HCT116 (cell line): ENCODE measurements around the gene RAB31. TPM values are rescaled to one million over a fixed set of nuclear protein-coding genes. Genes with fewer than 3 reads are reported as not detected.

ENCODE experiments used
- ATAC-seq: fragments of 200-7000 bp; cut with Tn5 transposase; 2 replicates; pipeline ENCODE4 v1.9.1; 2020; ENCODE audit warnings: mild to moderate bottlenecking, moderate library complexity
- BruUV-seq: library from RNA; stranded (reverse); fragments of 400-500 nt; replicated peaks from 2 replicates; lab custom pipeline; 2021; lab: Mats Ljungman, UMichigan
- CTCF ChIA-PET: fragments of 300-600 bp; sonication (Branson Sonifier 250); formaldehyde crosslinking; loops from one replicate; lab custom pipeline; 2021; ENCODE audit warnings: antibody characterized with exemption; lab: Charles Lee
- POLR2A ChIA-PET: fragments of 300-600, 350-600 bp; sonication (Branson Sonifier 250); formaldehyde crosslinking; loops from one replicate; lab custom pipeline; 2021; ENCODE audit warnings: antibody characterized with exemption; lab: Charles Lee
- RAD21 ChIA-PET, 2 experiments: fragments of 300-600 bp; sonication (Branson Sonifier 250); formaldehyde crosslinking; loops; one replicate each; lab custom pipeline; 2023; ENCODE audit warnings: low total read pairs in 2 of 2; ENCODE audit not compliant: uncharacterized antibody in 2 of 2, unreplicated experiment in 2 of 2, low non-redundant PET in 1 of 2; lab: Charles Lee
- DNase-seq: peaks from one replicate; pipeline ENCODE4 v3.0.0-alpha.2; 2010; ENCODE audit warnings: low read depth, low spot score
- H2AFZ ChIP-seq: fragments of 200-600 bp; shearing (Covaris generic), sonication (generic); 2 replicates; pipeline ENCODE4 v1.6.1; 2017; ENCODE audit warnings: low read depth, mixed run types, mixed read lengths, antibody characterized with exemption, low read length; ENCODE audit not compliant: poor library complexity, severe bottlenecking
- H3K27ac ChIP-seq: 2 replicates; pipeline ENCODE4 v1.5.1; 2012; ENCODE audit warnings: low read depth, low read length
- H3K27me3 ChIP-seq: fragments of 200-600 bp; sonication (generic); 2 replicates; pipeline ENCODE4 v1.6.1; 2016; ENCODE audit warnings: mixed run types, low read length, mixed read lengths; ENCODE audit not compliant: insufficient read depth
- H3K36me3 ChIP-seq, 2 experiments: fragments of 200-500 bp in 1 of 2; fragments of 200-600 bp in 1 of 2; sonication (Bioruptor generic) in 1 of 2; sonication (generic) in 1 of 2; 2 replicates each; pipeline versions ENCODE4 v1.5.1 to v1.6.1; 2014 to 2016; ENCODE audit warnings: low read length in 2 of 2, inconsistent platforms in 1 of 2, mixed read lengths in 1 of 2, mixed run types in 1 of 2; ENCODE audit not compliant: insufficient read depth in 2 of 2, control insufficient read depth in 1 of 2
- H3K4me1 ChIP-seq, 2 experiments: fragments of 200-600 bp in 1 of 2; sonication (generic) in 1 of 2; 2 replicates each; pipeline versions ENCODE4 v1.5.1 to v1.6.1; 2012 to 2017; ENCODE audit warnings: low read length in 2 of 2, inconsistent platforms in 1 of 2, mild to moderate bottlenecking in 1 of 2, mixed read lengths in 1 of 2, mixed run types in 1 of 2, moderate library complexity in 1 of 2; ENCODE audit not compliant: insufficient read depth in 2 of 2, control insufficient read depth in 1 of 2
- H3K4me2 ChIP-seq: fragments of 200-600 bp; sonication (generic); 2 replicates; pipeline ENCODE4 v1.6.1; 2017; ENCODE audit warnings: mixed run types, low read length, mixed read lengths
- H3K4me3 ChIP-seq, 2 experiments: fragments of 200-600 bp in 1 of 2; sonication (generic) in 1 of 2; replicated peaks in 1 of 2; 2 replicates each; pipeline ENCODE4 v1.5.1; 2011 to 2016; ENCODE audit warnings: low read length in 2 of 2, control low read depth in 1 of 2, low read depth in 1 of 2, mild to moderate bottlenecking in 1 of 2, mixed read lengths in 1 of 2, mixed run types in 1 of 2
- H3K79me2 ChIP-seq: fragments of 200-600 bp; sonication (generic); 2 replicates; pipeline ENCODE4 v1.6.1; 2017; ENCODE audit warnings: mild to moderate bottlenecking, mixed run types, low read length, moderate library complexity, mixed read lengths; ENCODE audit not compliant: insufficient read depth
- H3K9ac ChIP-seq: fragments of 200-600 bp; sonication (generic); 2 replicates; pipeline ENCODE4 v1.6.1; 2016; ENCODE audit warnings: low read length, mixed read lengths
- H3K9me2 ChIP-seq: fragments of 200-600 bp; sonication (generic), shearing (Covaris generic); 2 replicates; pipeline ENCODE4 v1.6.1; 2017; ENCODE audit warnings: mixed run types, mild to moderate bottlenecking, moderate library complexity; ENCODE audit not compliant: insufficient read depth
- H3K9me3 ChIP-seq, 2 experiments: fragments of 200-500 bp in 1 of 2; fragments of 200-600 bp in 1 of 2; sonication (Bioruptor generic) in 1 of 2; sonication (generic) in 1 of 2; 2 replicates each; pipeline ENCODE4 v1.6.1; 2014 to 2017; ENCODE audit warnings: low read length in 2 of 2, mixed read lengths in 2 of 2, inconsistent platforms in 1 of 2, low read depth in 1 of 2, mild to moderate bottlenecking in 1 of 2, mixed run types in 1 of 2, moderate library complexity in 1 of 2; ENCODE audit not compliant: control insufficient read depth in 1 of 2, insufficient read depth in 1 of 2
- H4K20me1 ChIP-seq: fragments of 200-600 bp; sonication (generic), shearing (Covaris generic); 2 replicates; pipeline ENCODE4 v1.6.1; 2017; ENCODE audit warnings: mixed run types, mild to moderate bottlenecking, moderate library complexity; ENCODE audit not compliant: insufficient read depth
- CBX3 ChIP-seq: IDR thresholded peaks from 2 replicates; pipeline ENCODE4 v1.6.1; 2012; ENCODE audit warnings: low read depth
- CEBPB ChIP-seq: IDR thresholded peaks from 2 replicates; pipeline ENCODE4 v1.6.1; 2012; ENCODE audit warnings: low read depth
- FOSL1 ChIP-seq: IDR thresholded peaks from 2 replicates; pipeline ENCODE4 v1.6.1; 2012; ENCODE audit warnings: low read depth
- POLR2AphosphoS5 ChIP-seq: IDR thresholded peaks from 2 replicates; pipeline ENCODE4 v1.6.1; 2011; ENCODE audit warnings: mild to moderate bottlenecking, low read depth, low read length, moderate library complexity
- REST ChIP-seq: IDR thresholded peaks from 2 replicates; pipeline ENCODE4 v1.6.1; 2012; ENCODE audit warnings: low read depth
- TCF7L2 ChIP-seq: IDR thresholded peaks from 2 replicates; pipeline ENCODE4 v1.7.0; 2011; ENCODE audit warnings: borderline replicate concordance, inconsistent platforms; ENCODE audit not compliant: insufficient read depth, insufficient read length; ENCODE audit errors: extremely low read depth
- YY1 ChIP-seq: IDR thresholded peaks from 2 replicates; pipeline ENCODE4 v1.6.1; 2011; ENCODE audit warnings: low read length, low read depth, moderate library complexity, mild to moderate bottlenecking; ENCODE audit not compliant: insufficient replicate concordance; ENCODE audit errors: extremely low read depth
- ZBTB33 ChIP-seq: IDR thresholded peaks from 2 replicates; pipeline ENCODE4 v1.6.1; 2011; ENCODE audit warnings: mild to moderate bottlenecking, low read length, moderate library complexity; ENCODE audit not compliant: insufficient replicate concordance; ENCODE audit errors: extremely low read depth
- intact Hi-C: fragments of 100-400 bp; cut with micrococcal nuclease; formaldehyde crosslinking; loops from 2 replicates; pipeline ENCODE4 v1.10.0; 2022
- total RNA-seq: library from RNA; stranded (reverse); gene quantifications from one replicate; pipeline ENCODE4 v1.2.1, GENCODE V29; 2021; ENCODE audit not compliant: unreplicated experiment
- TF ChIP-seq, protein P1 (sequence below), 3 experiments: fragments of 200-600 bp in 1 of 3; sonication (generic) in 1 of 3; IDR thresholded peaks in 2 of 3; conservative IDR thresholded peaks in 1 of 3; 2 replicates each; pipeline ENCODE4 v1.5.1; 2012 to 2017; ENCODE audit warnings: low read depth in 2 of 3, low read length in 2 of 3, antibody characterized with exemption in 1 of 3, borderline replicate concordance in 1 of 3, control low read depth in 1 of 3, mild to moderate bottlenecking in 1 of 3, mixed read lengths in 1 of 3, mixed run types in 1 of 3, moderate library complexity in 1 of 3; ENCODE audit not compliant: insufficient read depth in 1 of 3

The RAB31 gene
- total RNA-seq, 1 experiment from 2014 or later = 46.9 TPM

DNA sequence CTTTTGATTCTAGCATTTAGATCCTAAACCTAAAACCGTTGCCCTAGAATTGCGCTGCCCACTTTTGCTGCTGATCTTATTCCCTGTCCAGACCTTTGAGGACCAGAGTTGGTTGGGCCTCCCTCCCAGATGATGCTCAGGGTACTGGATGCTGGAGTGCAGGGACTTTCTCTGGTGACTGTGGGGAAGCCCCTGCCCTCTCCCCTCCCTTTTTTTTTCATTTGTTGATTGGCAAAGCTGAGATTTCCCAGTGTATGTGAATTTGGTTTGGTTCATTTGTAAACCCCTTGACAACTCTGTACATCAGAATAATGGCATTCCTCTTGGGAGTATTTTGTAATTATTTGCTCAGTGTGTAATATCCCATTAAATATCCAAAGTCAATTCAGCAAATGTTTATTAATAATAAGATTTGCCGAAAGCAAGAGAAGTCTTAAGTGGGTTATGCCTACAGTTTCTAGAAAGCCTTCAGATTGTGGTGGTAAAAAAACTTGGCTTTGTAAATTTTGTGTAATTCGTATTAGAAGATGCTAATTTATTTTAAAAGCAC lies 28.3 kb downstream of the RAB31 start (continued):
- TF ChIP-seq ZBTB33 (no peak), CBX3 (no peak), YY1 (no peak), POLR2AphosphoS5 (no peak)
- TF ChIP-seq, protein P1, sequence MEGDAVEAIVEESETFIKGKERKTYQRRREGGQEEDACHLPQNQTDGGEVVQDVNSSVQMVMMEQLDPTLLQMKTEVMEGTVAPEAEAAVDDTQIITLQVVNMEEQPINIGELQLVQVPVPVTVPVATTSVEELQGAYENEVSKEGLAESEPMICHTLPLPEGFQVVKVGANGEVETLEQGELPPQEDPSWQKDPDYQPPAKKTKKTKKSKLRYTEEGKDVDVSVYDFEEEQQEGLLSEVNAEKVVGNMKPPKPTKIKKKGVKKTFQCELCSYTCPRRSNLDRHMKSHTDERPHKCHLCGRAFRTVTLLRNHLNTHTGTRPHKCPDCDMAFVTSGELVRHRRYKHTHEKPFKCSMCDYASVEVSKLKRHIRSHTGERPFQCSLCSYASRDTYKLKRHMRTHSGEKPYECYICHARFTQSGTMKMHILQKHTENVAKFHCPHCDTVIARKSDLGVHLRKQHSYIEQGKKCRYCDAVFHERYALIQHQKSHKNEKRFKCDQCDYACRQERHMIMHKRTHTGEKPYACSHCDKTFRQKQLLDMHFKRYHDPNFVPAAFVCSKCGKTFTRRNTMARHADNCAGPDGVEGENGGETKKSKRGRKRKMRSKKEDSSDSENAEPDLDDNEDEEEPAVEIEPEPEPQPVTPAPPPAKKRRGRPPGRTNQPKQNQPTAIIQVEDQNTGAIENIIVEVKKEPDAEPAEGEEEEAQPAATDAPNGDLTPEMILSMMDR (IDR thresholded peaks at IDR 0.05 in 2 of 3, conservative IDR thresholded peaks at IDR 0.05 in 1 of 3; ENCODE audit: borderline replicate concordance in 1 of 3, insufficient read depth in 1 of 3, low read depth in 2 of 3, low read length in 2 of 3) = no peak

DNA sequence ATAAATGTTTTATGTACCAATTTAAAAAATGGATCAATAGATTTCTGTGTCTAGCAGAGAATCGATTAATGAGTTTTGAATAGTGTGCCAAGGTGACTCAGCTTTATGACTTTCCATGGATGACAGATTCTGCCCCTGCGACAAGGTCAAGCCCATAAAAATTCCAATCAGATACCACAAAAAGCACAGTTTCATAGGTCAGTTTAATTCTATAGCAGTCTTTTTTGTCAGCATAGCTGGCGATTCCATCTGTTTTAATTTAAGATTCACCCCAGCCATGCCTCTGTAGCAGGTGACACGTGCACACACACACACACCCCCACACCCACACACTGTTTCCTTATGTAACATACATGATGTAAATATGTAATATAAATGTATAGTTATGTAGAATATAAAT lies 28.9 kb downstream of the RAB31 start:
- Histone ChIP-seq H2AFZ (no peak overlapping the region), H3K4me2 (peak overlapping the region; percentile 67), H3K36me3 (no peaks in the 10 kb centered on the region), H3K4me3 (peak overlapping the region in 1 of 2 experiments; percentile 25; a peak in 1 of 4 replicates), H3K4me1 (peaks cover 41 to 59% of the 10 kb centered on the region in 2 experiments), H3K27ac (no peak overlapping the region), H3K9me3 (no peaks in the 10 kb centered on the region), H3K27me3 (peaks cover 15% of the 10 kb centered on the region; the same call in 1 of the 2 replicates), H3K9me2 (no peaks in the 10 kb centered on the region), H3K79me2 (no peaks in the 10 kb centered on the region; the same call in 1 of the 2 replicates), H3K9ac (no peak overlapping the region), H4K20me1 (peaks cover 3% of the 10 kb centered on the region; the same call in 1 of the 2 replicates)
- ChIA-PET POLR2A (no interaction called here), CTCF (no interaction called here), RAD21 (no interaction called here)
- intact Hi-C loops = loop anchor here (1.0 kb wide), 1 partner anchor 18 kb away; no protein-coding TSS in a partner anchor
- TF ChIP-seq REST (no peak), CEBPB (no peak), TCF7L2 (peak; percentile 75), POLR2AphosphoS5 (peak; percentile 51; the same call in 1 of the 2 replicates), FOSL1 (no peak)
- DNase-seq (peak; percentile 65), ATAC-seq (peak; percentile 71)
- no TSS peak for BruUV-seq
